IMR-90 (cell line): Measurements from ENCODE around the gene MOB4. TPM values are rescaled to one million over a fixed set of nuclear protein-coding genes. Genes with fewer than 3 reads are reported as not detected.
"Not testable (repeated sequence)": the region's sequence is repeated elsewhere in the genome, so short reads cannot be mapped to it uniquely, and the experiment has no call there.

Experiments
- ATAC-seq: fragments of 200-7000 bp; cut with Tn5 transposase; 2 replicates; pipeline ENCODE4 v1.9.1; 2020; ENCODE audit warnings: low read depth, mild to moderate bottlenecking, moderate library complexity
- BruUV-seq: library from RNA; stranded (reverse); fragments of 400-500 nt; replicated peaks from 2 replicates; lab custom pipeline; 2021; lab: Mats Ljungman, UMichigan
- CTCF ChIA-PET: fragments of 300-600 bp; formaldehyde crosslinking; extraction: SDS; loops from one replicate; lab custom pipeline; 2021; ENCODE audit warnings: antibody characterized with exemption; lab: Yijun Ruan, JAX
- POLR2A ChIA-PET: fragments of 300-600 bp; sonication (Branson Sonifier 250); formaldehyde crosslinking; loops from one replicate; lab custom pipeline; 2022; ENCODE audit warnings: antibody characterized with exemption; ENCODE audit not compliant: unreplicated experiment; lab: Charles Lee
- DNase-seq: peaks from one replicate; pipeline ENCODE4 v3.0.0; 2013
- H2AFZ ChIP-seq: replicated peaks from 2 replicates; pipeline ENCODE3; 2013; ENCODE audit warnings: low read length, mild to moderate bottlenecking; ENCODE audit not compliant: poor library complexity
- H2AK5ac ChIP-seq: 2 replicates; pipeline ENCODE4 v1.6.1; 2013; ENCODE audit warnings: low read depth, low read length, inconsistent platforms
- H2AK9ac ChIP-seq: replicated peaks from 2 replicates; pipeline ENCODE3; 2013; ENCODE audit warnings: mild to moderate bottlenecking, low read depth, low read length, moderate library complexity; ENCODE audit not compliant: poor library complexity
- H2BK120ac ChIP-seq: 2 replicates; pipeline ENCODE4 v1.6.1; 2013; ENCODE audit warnings: low read depth, low read length, inconsistent platforms
- H2BK15ac ChIP-seq: 3 replicates; pipeline ENCODE4 v1.6.1; 2013; ENCODE audit warnings: low read depth, low read length, inconsistent platforms
- H2BK20ac ChIP-seq: 2 replicates; pipeline ENCODE4 v1.6.1; 2013; ENCODE audit warnings: low read depth, mild to moderate bottlenecking, inconsistent platforms, low read length, moderate library complexity
- H2BK5ac ChIP-seq: 2 replicates; pipeline ENCODE4 v1.6.1; 2013; ENCODE audit warnings: mild to moderate bottlenecking, low read depth, low read length, inconsistent platforms; ENCODE audit not compliant: poor library complexity, severe bottlenecking
- H3K14ac ChIP-seq: replicated peaks from 2 replicates; pipeline ENCODE4 v1.6.1; 2013; ENCODE audit warnings: low read depth, low read length, inconsistent platforms
- H3K18ac ChIP-seq: 2 replicates; pipeline ENCODE4 v1.6.1; 2013; ENCODE audit warnings: low read depth, low read length, control low read depth
- H3K23ac ChIP-seq: 2 replicates; pipeline ENCODE4 v1.6.1; 2013; ENCODE audit warnings: low read depth, low read length, inconsistent platforms
- H3K27ac ChIP-seq: 2 replicates; pipeline ENCODE4 v1.5.1; 2013; ENCODE audit warnings: mild to moderate bottlenecking, control low read depth, low read length; ENCODE audit not compliant: insufficient read depth
- H3K27me3 ChIP-seq: 2 replicates; pipeline ENCODE4 v1.6.1; 2013; ENCODE audit warnings: low read length; ENCODE audit not compliant: control insufficient read depth, insufficient read depth
- H3K36me3 ChIP-seq: 2 replicates; pipeline ENCODE4 v1.6.1; 2013; ENCODE audit warnings: low read length, mixed read lengths; ENCODE audit not compliant: control insufficient read depth, insufficient read depth
- H3K4ac ChIP-seq: 2 replicates; pipeline ENCODE4 v1.6.1; 2013; ENCODE audit warnings: low read depth, low read length, inconsistent platforms
- H3K4me1 ChIP-seq: 2 replicates; pipeline ENCODE4 v1.6.1; 2013; ENCODE audit warnings: low read length, mixed read lengths; ENCODE audit not compliant: control insufficient read depth, insufficient read depth
- H3K4me2 ChIP-seq: 2 replicates; pipeline ENCODE4 v1.6.1; 2013; ENCODE audit warnings: low read depth, mild to moderate bottlenecking, control low read depth, low read length, moderate library complexity
- H3K4me3 ChIP-seq: 2 replicates; pipeline ENCODE4 v1.5.1; 2013; ENCODE audit warnings: low read depth, mild to moderate bottlenecking, control low read depth, low read length, moderate library complexity; ENCODE audit not compliant: insufficient read depth
- H3K56ac ChIP-seq: 2 replicates; pipeline ENCODE4 v1.6.1; 2013; ENCODE audit warnings: low read length, inconsistent platforms; ENCODE audit not compliant: insufficient read depth; ENCODE audit errors: extremely low read depth
- H3K79me1 ChIP-seq, 2 experiments: 2 replicates each; pipeline ENCODE4 v1.6.1; 2013; ENCODE audit warnings: low read length in 2 of 2, inconsistent platforms in 1 of 2, low read depth in 1 of 2
- H3K9ac ChIP-seq: 2 replicates; pipeline ENCODE4 v1.6.1; 2013; ENCODE audit warnings: low read depth, low read length, control low read depth
- H3K9me1 ChIP-seq: 2 replicates; pipeline ENCODE4 v1.6.1; 2013; ENCODE audit warnings: low read length, inconsistent platforms; ENCODE audit not compliant: insufficient read depth
- H3K9me3 ChIP-seq: 2 replicates; pipeline ENCODE4 v1.6.1; 2013; ENCODE audit warnings: low read length; ENCODE audit not compliant: control insufficient read depth, insufficient read depth
- H4K20me1 ChIP-seq: 2 replicates; pipeline ENCODE4 v1.6.1; 2013; ENCODE audit warnings: low read length, inconsistent platforms; ENCODE audit not compliant: insufficient read depth
- H4K5ac ChIP-seq: 2 replicates; pipeline ENCODE4 v1.6.1; 2013; ENCODE audit warnings: mild to moderate bottlenecking, low read depth, low read length, control low read depth
- H4K8ac ChIP-seq, 2 experiments: 2 replicates each; pipeline ENCODE4 v1.6.1; 2013; ENCODE audit warnings: low read depth in 2 of 2, low read length in 2 of 2, control low read depth in 1 of 2, inconsistent platforms in 1 of 2
- H4K91ac ChIP-seq: 2 replicates; pipeline ENCODE4 v1.6.1; 2013; ENCODE audit warnings: low read depth, low read length, inconsistent platforms; ENCODE audit not compliant: insufficient read depth
- NFE2L2 ChIP-seq: fragments of 150-350 bp; IDR thresholded peaks from 2 replicates; pipeline ENCODE4 v1.6.1; 2016; ENCODE audit warnings: low read depth, mild to moderate bottlenecking, low read length
- WGBS, 2 experiments: methylation state at CpG; one replicate each; pipeline versions ENCODE4 v1.1.5 to v1.1.7; 2013; ENCODE audit warnings: missing lambda C conversion rate in 2 of 2; ENCODE audit not compliant: insufficient read length in 1 of 2; ENCODE audit errors: extremely low coverage in 2 of 2; 5-methylcytosine and 5-hydroxymethylcytosine counted together
- dilution Hi-C: fragments of 300-500 bp; cut with HindIII; formaldehyde crosslinking; loops from one replicate; pipeline ENCODE4 v1.14.3; 2018; ENCODE audit warnings: low sequenced_read_pairs; ENCODE audit not compliant: unreplicated experiment
- in situ Hi-C: fragments of 300-500 bp; cut with MboI; formaldehyde crosslinking; loops from 3 replicates; pipeline ENCODE4 v1.14.3; 2019; ENCODE audit warnings: low sequenced_read_pairs, inconsistent platforms, mixed read lengths
- intact Hi-C: fragments of 100-400 bp; cut with micrococcal nuclease; formaldehyde crosslinking; loops from 2 replicates; pipeline ENCODE4 v1.10.0; 2022
- polyA plus RNA-seq, 3 experiments: library from polyadenylated mRNA; depleted of rRNA; stranded (reverse); fragments of >200 nt; gene quantifications; 2 replicates each; pipeline ENCODE4 v1.2.3, GENCODE V29; 2012; ENCODE audit warnings: low replicate concordance in 1 of 3
- total RNA-seq: library from RNA; depleted of rRNA; stranded (reverse); fragments of >200 nt; gene quantifications from 2 replicates; pipeline ENCODE4 v1.2.3, GENCODE V29; 2012

The MOB4 gene
- total and polyA plus RNA-seq, 2 of the 4 experiments (the other 2 are of a cell fraction) = 34.8 to 36.0 TPM

DNA sequence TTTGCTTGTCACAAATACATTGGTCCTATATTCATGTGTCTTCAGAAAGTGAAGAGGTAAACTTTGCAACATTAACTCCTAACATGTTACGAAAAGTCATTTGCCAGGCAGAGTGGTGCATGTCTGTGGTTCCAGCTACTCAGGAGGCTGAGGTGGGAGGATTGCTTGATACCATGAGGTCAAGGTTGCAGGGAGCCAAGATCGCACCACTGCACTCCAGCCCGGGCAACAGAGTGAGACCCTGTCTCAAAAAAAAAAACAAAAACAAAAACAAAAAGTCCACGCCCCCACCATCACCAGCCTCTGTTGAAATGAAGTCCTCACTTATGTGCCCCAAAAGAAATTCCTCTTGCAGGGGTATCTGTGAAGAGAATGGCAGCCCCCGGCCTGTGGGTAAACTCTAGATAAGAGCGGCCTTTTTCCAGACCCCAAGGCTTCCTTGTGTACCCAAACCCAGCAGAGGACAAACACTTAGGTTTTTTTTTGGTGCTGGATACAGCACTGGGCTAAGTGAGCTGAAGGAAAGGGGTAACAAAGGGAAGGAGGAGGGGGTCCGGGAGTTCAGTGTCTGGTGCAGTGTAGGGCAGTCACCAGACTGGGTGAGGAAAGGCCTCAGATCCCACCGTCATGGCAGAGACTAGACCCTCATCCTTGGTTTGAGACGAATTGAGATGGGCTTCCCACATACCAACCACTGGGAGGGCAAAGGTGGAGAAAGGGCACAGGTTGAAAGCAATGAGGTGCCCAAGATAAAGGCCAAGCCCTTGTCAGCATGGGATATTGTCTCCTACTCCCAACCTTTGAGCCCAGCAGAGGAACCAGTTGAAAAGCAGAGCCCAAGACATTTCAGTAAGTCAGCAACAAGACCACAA, 35.5 kb upstream of the MOB4 start (continued):
- no peak for TF ChIP-seq NFE2L2

DNA sequence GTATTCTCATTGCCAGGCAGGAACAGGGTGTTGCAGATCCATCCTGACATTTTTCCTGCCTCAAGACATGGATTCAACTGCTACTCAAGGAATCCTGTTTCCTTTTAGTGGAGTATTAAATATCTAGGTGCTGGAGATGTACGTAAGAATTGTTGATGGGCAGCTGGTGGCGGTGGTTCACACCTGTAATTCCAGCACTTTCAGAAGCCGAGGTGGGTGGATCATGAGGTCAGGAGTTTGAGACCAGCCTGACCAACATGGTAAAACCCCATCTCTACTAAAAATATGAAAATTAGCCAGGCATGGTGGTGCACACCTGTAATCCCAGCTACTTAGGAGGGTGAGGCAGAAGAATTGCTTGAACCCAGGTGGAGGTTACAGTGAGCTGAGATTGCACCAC, 31.6 kb upstream of the MOB4 start:
- dilution Hi-C loops = not testable (repeated sequence)
- POLR2A ChIA-PET = interaction anchor here (1.1 kb wide), 1 partner anchor 16 kb away, joined by 4 read pairs; the partner anchor contains the start of gene HSPD1

More for the DNA sequence above, 31.6 kb upstream of the MOB4 start:
- H2BK120ac ChIP-seq, H3K4me3 ChIP-seq, BruUV-seq, H3K27ac ChIP-seq, H2BK20ac ChIP-seq, H3K4me1 ChIP-seq, ATAC-seq, H3K9me3 ChIP-seq, H3K79me1 ChIP-seq, H3K23ac ChIP-seq, H2AK5ac ChIP-seq, H3K4me2 ChIP-seq, H3K4ac ChIP-seq, H3K18ac ChIP-seq, H3K9me1 ChIP-seq, H4K20me1 ChIP-seq, H4K5ac ChIP-seq, H3K9ac ChIP-seq, H2AK9ac ChIP-seq, intact Hi-C loops, in situ Hi-C loops, H2BK15ac ChIP-seq, H3K14ac ChIP-seq, H3K27me3 ChIP-seq, H3K56ac ChIP-seq, H2BK5ac ChIP-seq, DNase-seq, H2AFZ ChIP-seq, H4K91ac ChIP-seq, H4K8ac ChIP-seq: not testable (repeated sequence)
- no CpG with 5 or more reads among the region's 3 CpGs for WGBS, 2 experiments
- CTCF ChIA-PET = interaction anchor here (0.7 kb wide), 1 partner anchor 12 kb away, joined by 8 read pairs; no protein-coding TSS in a partner anchor
- peaks cover 34% of the 10 kb centered on the region for H3K36me3 ChIP-seq
